OCI-LY1 (cell line): ENCODE results near the gene COL20A1.

Experiments used
- H2AFZ ChIP-seq: fragments of 200-600 bp; sonication (generic), shearing (Covaris generic); 2 replicates; pipeline ENCODE4 v1.6.0; 2014; ENCODE audit warnings: antibody characterized with exemption, mild to moderate bottlenecking, low read length
- H3F3A ChIP-seq: fragments of 200-600 bp; sonication (generic), shearing (Covaris generic); 2 replicates; pipeline ENCODE4 v1.6.0; 2014; ENCODE audit warnings: mild to moderate bottlenecking, antibody characterized with exemption, low read length, moderate library complexity; ENCODE audit not compliant: insufficient read depth
- H3K27ac ChIP-seq: fragments of 200-600 bp; sonication (generic); 2 replicates; pipeline ENCODE4 v1.5.1; 2014; ENCODE audit warnings: low read length, mixed run types, mild to moderate bottlenecking, low read depth; ENCODE audit not compliant: poor library complexity, severe bottlenecking
- H3K27me3 ChIP-seq: fragments of 200-600 bp; sonication (generic); 2 replicates; pipeline ENCODE4 v1.6.0; 2014; ENCODE audit warnings: antibody characterized with exemption, mild to moderate bottlenecking, low read length, moderate library complexity; ENCODE audit not compliant: insufficient read depth
- H3K36me3 ChIP-seq: fragments of 200-600 bp; sonication (generic); 2 replicates; pipeline ENCODE4 v1.6.1; 2014; ENCODE audit warnings: mild to moderate bottlenecking, antibody characterized with exemption, low read length, moderate library complexity, mixed read lengths; ENCODE audit not compliant: insufficient read depth
- H3K4me1 ChIP-seq: fragments of 200-600 bp; sonication (generic); 2 replicates; pipeline ENCODE4 v1.5.1; 2014; ENCODE audit warnings: mild to moderate bottlenecking, low read length, moderate library complexity; ENCODE audit not compliant: insufficient read depth, severe bottlenecking
- H3K4me2 ChIP-seq: fragments of 200-600 bp; sonication (generic), shearing (Covaris generic); 2 replicates; pipeline ENCODE4 v1.6.1; 2014; ENCODE audit warnings: low read length
- H3K4me3 ChIP-seq: fragments of 200-600 bp; sonication (generic); 2 replicates; pipeline ENCODE4 v1.5.1; 2014; ENCODE audit warnings: low read length, low read depth, mild to moderate bottlenecking, mixed read lengths; ENCODE audit not compliant: poor library complexity, severe bottlenecking
- H3K79me2 ChIP-seq: fragments of 200-600 bp; shearing (Covaris generic); 2 replicates; pipeline ENCODE4 v1.6.1; 2016; ENCODE audit warnings: mixed run types, low read length, mixed read lengths; ENCODE audit not compliant: insufficient read depth
- H3K9ac ChIP-seq: fragments of 200-600 bp; sonication (generic), shearing (Covaris generic); 2 replicates; pipeline ENCODE4 v1.6.1; 2014; ENCODE audit warnings: mild to moderate bottlenecking, low read length, mixed read lengths
- H3K9me2 ChIP-seq: fragments of 200-600 bp; sonication (generic), shearing (Covaris generic); 2 replicates; pipeline ENCODE4 v1.6.1; 2014; ENCODE audit warnings: low read depth, mild to moderate bottlenecking, low read length, mixed read lengths
- H3K9me3 ChIP-seq: fragments of 200-600 bp; shearing (Covaris generic); 2 replicates; pipeline ENCODE4 v1.6.1; 2014; ENCODE audit warnings: low read length, mixed read lengths
- H4K20me1 ChIP-seq: fragments of 200-600 bp; sonication (generic), shearing (Covaris generic); 2 replicates; pipeline ENCODE4 v1.6.0; 2016; ENCODE audit warnings: mild to moderate bottlenecking, low read length; ENCODE audit not compliant: insufficient read depth
- EZH2 ChIP-seq: fragments of 200-600 bp; sonication (generic), shearing (Covaris generic); IDR thresholded peaks from 2 replicates; pipeline ENCODE4 v1.8.0; 2017; ENCODE audit warnings: borderline replicate concordance, mixed run types, mild to moderate bottlenecking, antibody characterized with exemption, low read length, moderate library complexity, mixed read lengths
- TF ChIP-seq, protein P1 (sequence below): fragments of 200-600 bp; sonication (generic), shearing (Covaris generic); IDR thresholded peaks from 2 replicates; pipeline ENCODE4 v1.5.1; 2017; ENCODE audit warnings: mild to moderate bottlenecking, antibody characterized with exemption, low read length, moderate library complexity, mixed read lengths

Gene COL20A1

DNA sequence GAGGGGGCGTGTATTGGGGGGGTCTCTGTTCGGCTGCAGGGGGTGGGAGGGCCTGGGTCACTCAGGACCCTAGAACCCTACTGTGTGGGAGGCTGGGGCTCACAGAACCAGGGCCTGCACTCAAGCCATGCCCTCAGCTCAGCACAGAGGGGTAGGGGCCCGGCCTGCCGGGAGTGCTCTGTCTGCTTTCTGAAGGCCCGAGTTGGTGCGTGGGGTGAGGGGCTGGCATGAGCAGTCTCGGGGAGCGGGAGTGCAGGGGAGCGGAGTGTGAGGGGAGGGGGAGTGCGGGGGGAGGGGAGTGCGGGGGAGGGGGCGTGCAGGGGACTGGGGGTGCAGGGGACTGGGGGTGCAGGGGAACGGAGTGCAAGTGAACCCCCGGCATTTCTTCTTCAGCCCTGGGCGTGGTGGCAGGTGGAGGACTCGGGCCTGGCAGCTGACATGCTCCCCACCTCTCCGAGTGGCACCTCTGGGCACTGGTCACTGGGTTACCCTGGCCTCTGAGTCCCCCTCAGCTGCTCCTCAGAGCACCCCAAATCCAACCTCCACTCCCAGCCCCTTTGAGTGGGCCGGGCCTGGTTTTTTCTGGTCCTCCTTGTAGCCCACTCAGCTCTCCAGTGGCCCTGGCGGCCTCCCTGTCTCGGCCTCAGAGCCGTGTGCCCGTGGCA lies 1.0 kb downstream of the COL20A1 start:
- H3K9ac ChIP-seq = no peak overlapping the region
- TF ChIP-seq, protein P1, sequence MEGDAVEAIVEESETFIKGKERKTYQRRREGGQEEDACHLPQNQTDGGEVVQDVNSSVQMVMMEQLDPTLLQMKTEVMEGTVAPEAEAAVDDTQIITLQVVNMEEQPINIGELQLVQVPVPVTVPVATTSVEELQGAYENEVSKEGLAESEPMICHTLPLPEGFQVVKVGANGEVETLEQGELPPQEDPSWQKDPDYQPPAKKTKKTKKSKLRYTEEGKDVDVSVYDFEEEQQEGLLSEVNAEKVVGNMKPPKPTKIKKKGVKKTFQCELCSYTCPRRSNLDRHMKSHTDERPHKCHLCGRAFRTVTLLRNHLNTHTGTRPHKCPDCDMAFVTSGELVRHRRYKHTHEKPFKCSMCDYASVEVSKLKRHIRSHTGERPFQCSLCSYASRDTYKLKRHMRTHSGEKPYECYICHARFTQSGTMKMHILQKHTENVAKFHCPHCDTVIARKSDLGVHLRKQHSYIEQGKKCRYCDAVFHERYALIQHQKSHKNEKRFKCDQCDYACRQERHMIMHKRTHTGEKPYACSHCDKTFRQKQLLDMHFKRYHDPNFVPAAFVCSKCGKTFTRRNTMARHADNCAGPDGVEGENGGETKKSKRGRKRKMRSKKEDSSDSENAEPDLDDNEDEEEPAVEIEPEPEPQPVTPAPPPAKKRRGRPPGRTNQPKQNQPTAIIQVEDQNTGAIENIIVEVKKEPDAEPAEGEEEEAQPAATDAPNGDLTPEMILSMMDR = no peak
- TF ChIP-seq EZH2 = no peak
- no peaks in the 10 kb centered on the region for H4K20me1 ChIP-seq
- H3K4me3 ChIP-seq = no peak overlapping the region
- H3K4me1 ChIP-seq = no peaks in the 10 kb centered on the region
- H3K9me3 ChIP-seq = no peaks in the 10 kb centered on the region
- H3K9me2 ChIP-seq = no peaks in the 10 kb centered on the region
- no peaks in the 10 kb centered on the region for H3F3A ChIP-seq
- H3K79me2 ChIP-seq = no peaks in the 10 kb centered on the region
- no peaks in the 10 kb centered on the region; the same call in 1 of the 2 replicates for H3K27me3 ChIP-seq
- H2AFZ ChIP-seq = no peak overlapping the region
- H3K36me3 ChIP-seq = no peaks in the 10 kb centered on the region
- H3K4me2 ChIP-seq = no peak overlapping the region
- no peak overlapping the region for H3K27ac ChIP-seq

DNA sequence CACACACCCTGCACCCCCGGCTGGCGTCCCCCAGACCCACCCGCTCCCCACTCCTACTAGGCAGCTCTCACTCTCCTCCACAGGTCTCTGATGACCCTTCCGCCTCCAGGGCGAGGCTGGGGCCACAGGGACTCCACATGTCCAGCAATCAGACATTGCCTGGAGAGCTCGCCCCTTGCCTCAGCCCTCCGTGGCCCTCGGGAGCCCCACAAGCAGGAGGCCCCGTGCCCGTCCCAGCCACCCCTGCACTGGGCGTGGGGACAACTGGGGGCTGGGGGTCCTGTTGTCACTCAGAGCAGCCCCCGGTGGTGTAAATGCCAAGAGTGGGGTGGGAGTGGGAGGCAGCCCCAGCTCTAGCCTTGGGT lies 1.5 kb downstream of the COL20A1 start:
- no peaks in the 10 kb centered on the region for H3F3A ChIP-seq
- no peaks in the 10 kb centered on the region for H4K20me1 ChIP-seq
- no peaks in the 10 kb centered on the region; the same call in 1 of the 2 replicates for H3K27me3 ChIP-seq
- no peak overlapping the region for H2AFZ ChIP-seq
- H3K79me2 ChIP-seq = no peaks in the 10 kb centered on the region
- TF ChIP-seq, protein P1 = no peak
- no peak for TF ChIP-seq EZH2
- no peaks in the 10 kb centered on the region for H3K9me3 ChIP-seq
- H3K4me3 ChIP-seq = no peak overlapping the region
- no peaks in the 10 kb centered on the region for H3K9me2 ChIP-seq
- no peak overlapping the region for H3K9ac ChIP-seq
- no peaks in the 10 kb centered on the region for H3K4me1 ChIP-seq
- H3K4me2 ChIP-seq = no peak overlapping the region
- no peaks in the 10 kb centered on the region for H3K36me3 ChIP-seq
- H3K27ac ChIP-seq = no peak overlapping the region

DNA sequence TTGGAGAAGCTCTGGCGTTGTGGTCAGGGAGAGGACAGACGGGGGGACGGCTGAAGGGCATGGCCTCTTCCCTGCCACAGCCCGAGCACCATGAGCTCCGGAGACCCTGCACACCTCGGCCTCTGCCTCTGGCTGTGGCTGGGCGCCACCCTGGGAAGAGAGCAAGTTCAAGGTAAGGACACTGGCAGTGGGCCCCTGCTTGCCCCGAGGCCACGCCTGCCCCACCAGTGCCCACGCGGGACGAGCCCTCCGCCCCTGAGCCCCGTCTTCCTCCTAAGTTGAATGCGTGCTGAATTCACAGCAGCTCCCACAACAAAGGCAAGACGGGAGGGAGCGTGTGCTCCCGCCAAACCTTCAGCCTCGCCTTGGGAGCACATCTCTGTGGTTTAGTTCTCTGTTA lies 2.0 kb downstream of the COL20A1 start:
- H3K36me3 ChIP-seq = no peaks in the 10 kb centered on the region
- no peaks in the 10 kb centered on the region for H3K4me1 ChIP-seq
- H4K20me1 ChIP-seq = no peaks in the 10 kb centered on the region
- no peak overlapping the region for H3K27ac ChIP-seq
- H3K9me3 ChIP-seq = no peaks in the 10 kb centered on the region
- no peak overlapping the region for H3K9ac ChIP-seq
- H3K4me2 ChIP-seq = no peak overlapping the region
- H3K4me3 ChIP-seq = no peak overlapping the region
- no peaks in the 10 kb centered on the region; the same call in 1 of the 2 replicates for H3K27me3 ChIP-seq
- no peak overlapping the region for H2AFZ ChIP-seq
- no peaks in the 10 kb centered on the region for H3F3A ChIP-seq
- TF ChIP-seq, protein P1 = no peak
- TF ChIP-seq EZH2 = no peak
- no peaks in the 10 kb centered on the region for H3K9me2 ChIP-seq
- no peaks in the 10 kb centered on the region for H3K79me2 ChIP-seq
